NT2/D1 (cell line): ENCODE data around the gene PRKG2.

Source experiments
- DNase-seq: peaks from one replicate; pipeline ENCODE4 v3.0.0-alpha.2; 2011; ENCODE audit warnings: low read depth, low spot score
- H3K27me3 ChIP-seq: 2 replicates; pipeline ENCODE4 v1.6.0; 2011; ENCODE audit warnings: mild to moderate bottlenecking; ENCODE audit not compliant: insufficient read length, insufficient read depth
- H3K36me3 ChIP-seq: 2 replicates; pipeline ENCODE4 v1.6.1; 2011; ENCODE audit warnings: mild to moderate bottlenecking, low read length, mixed read lengths; ENCODE audit not compliant: insufficient read depth, insufficient read length
- H3K4me1 ChIP-seq: 2 replicates; pipeline ENCODE4 v1.5.1; 2011; ENCODE audit not compliant: insufficient read depth, insufficient read length
- H3K4me3 ChIP-seq: 2 replicates; pipeline ENCODE4 v1.5.1; 2011; ENCODE audit warnings: low read depth; ENCODE audit not compliant: insufficient read length
- H3K9ac ChIP-seq: 2 replicates; pipeline ENCODE4 v1.6.0; 2011; ENCODE audit warnings: low read depth; ENCODE audit not compliant: insufficient read length
- H3K9me3 ChIP-seq: 2 replicates; pipeline ENCODE4 v1.5.1; 2011; ENCODE audit warnings: mild to moderate bottlenecking, low read length; ENCODE audit not compliant: insufficient read depth
- SUZ12 ChIP-seq: IDR thresholded peaks from 2 replicates; pipeline ENCODE4 v1.6.1; 2011; ENCODE audit not compliant: insufficient read length, insufficient read depth; ENCODE audit errors: extremely low read depth
- YY1 ChIP-seq: IDR thresholded peaks from 2 replicates; pipeline ENCODE4 v1.6.1; 2011; ENCODE audit not compliant: insufficient read length, insufficient read depth
- ZNF274 ChIP-seq: IDR thresholded peaks from 2 replicates; pipeline ENCODE4 v1.6.1; 2011; ENCODE audit warnings: mild to moderate bottlenecking, low read depth, low read length

Gene PRKG2

GRCh38 chr4:81199831-81200230, 15.2 kb downstream of the PRKG2 start:
- TF ChIP-seq ZNF274 (no peak), SUZ12 (no peak), YY1 (no peak)
- Histone ChIP-seq H3K9me3 (no peaks in the 10 kb centered on the region), H3K4me3 (no peak overlapping the region), H3K27me3 (no peaks in the 10 kb centered on the region), H3K4me1 (no peaks in the 10 kb centered on the region), H3K9ac (no peak overlapping the region), H3K36me3 (no peaks in the 10 kb centered on the region)
- no peak for DNase-seq

DNA sequence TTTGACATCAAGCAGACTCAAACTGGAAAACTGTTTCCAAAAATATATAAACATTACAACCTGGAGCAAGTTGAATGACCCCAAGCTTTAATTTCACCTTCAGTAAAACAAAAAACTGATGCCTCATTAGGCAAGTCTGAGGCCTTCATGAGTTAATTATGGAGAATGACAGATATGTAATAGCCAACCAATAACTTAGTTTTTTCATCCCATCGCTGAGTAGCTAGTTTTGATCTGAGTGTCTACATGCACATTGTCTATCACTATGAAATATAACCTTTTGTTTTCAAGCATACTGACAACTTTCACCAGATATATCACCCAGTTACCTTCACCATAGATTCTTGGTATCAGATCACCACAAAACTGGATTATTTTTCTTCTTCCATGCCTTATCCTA, 16.4 kb downstream of the PRKG2 start:
- H3K4me1 ChIP-seq, result no peaks in the 10 kb centered on the region
- no peaks in the 10 kb centered on the region for H3K27me3 ChIP-seq
- no peaks in the 10 kb centered on the region for H3K9me3 ChIP-seq
- no peaks in the 10 kb centered on the region for H3K36me3 ChIP-seq
- H3K9ac ChIP-seq, result no peak overlapping the region
- TF ChIP-seq YY1 (no peak), ZNF274 (no peak), SUZ12 (no peak)
- DNase-seq, result no peak
- H3K4me3 ChIP-seq, result no peak overlapping the region

DNA sequence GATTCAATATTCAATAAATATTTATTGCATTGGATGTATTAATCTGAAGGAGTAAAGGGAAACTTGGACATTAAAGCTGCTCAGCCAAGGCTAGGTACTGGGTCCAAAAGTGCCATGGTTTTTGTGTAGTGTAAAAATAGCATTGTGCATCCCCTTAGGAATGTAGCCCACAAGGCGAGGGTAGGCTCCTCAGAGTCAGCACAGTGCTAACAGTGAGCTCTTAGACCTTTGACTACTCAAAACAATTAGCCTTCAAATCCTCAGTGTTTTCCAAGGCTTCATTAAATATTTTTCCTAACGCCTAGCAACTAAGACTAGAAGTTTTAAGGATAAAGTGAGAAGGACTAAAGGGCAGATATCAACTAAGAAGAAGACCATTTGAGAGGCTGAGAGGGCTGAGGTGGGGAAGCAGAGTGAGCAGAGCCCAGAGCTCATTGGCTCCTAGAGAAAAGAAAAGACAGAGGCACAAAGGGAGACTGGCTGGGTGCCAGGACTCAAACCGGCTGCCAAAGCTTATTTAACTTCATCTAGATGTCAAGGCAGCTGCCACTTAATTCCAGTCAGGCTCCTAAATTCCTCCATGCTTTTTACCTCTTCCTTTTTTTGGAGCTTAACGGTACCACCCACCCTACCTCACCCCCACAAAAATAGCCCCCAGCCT, 17.0 kb downstream of the PRKG2 start:
- H3K9me3 ChIP-seq, result no peaks in the 10 kb centered on the region
- no peaks in the 10 kb centered on the region for H3K27me3 ChIP-seq
- no peaks in the 10 kb centered on the region for H3K4me1 ChIP-seq
- DNase-seq, result no peak
- TF ChIP-seq SUZ12, result no peak
- TF ChIP-seq ZNF274, result no peak
- TF ChIP-seq YY1, result no peak
- H3K36me3 ChIP-seq, result no peaks in the 10 kb centered on the region
- no peak overlapping the region for H3K9ac ChIP-seq
- no peak overlapping the region for H3K4me3 ChIP-seq

GRCh38 chr4:81196126-81196650, 18.8 kb downstream of the PRKG2 start:
- Histone ChIP-seq H3K4me3 (no peak overlapping the region), H3K27me3 (no peaks in the 10 kb centered on the region), H3K4me1 (no peaks in the 10 kb centered on the region), H3K9me3 (no peaks in the 10 kb centered on the region), H3K36me3 (no peaks in the 10 kb centered on the region), H3K9ac (no peak overlapping the region)
- TF ChIP-seq YY1 (no peak), ZNF274 (no peak), SUZ12 (no peak)
- no peak for DNase-seq

DNA sequence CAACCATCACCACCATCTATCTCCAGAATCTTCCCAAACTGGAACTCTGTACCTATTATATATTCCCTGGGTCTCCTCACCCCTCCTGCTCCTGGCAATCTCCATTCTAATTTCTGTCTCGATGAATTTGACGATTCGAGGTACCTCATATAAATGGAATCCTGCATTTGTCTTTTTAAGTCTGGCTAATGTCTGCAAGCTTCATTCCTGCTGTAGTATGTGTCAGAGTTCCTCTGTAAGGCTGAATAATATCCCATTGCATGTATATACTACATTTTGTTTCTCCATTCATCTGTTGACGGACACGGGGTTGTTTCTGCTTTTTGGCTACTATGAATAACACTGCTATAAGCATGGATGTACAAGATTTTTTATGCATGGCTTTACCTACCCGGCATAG, 19.5 kb downstream of the PRKG2 start:
- no peaks in the 10 kb centered on the region for H3K9me3 ChIP-seq
- no peak for TF ChIP-seq SUZ12
- no peak for TF ChIP-seq YY1
- TF ChIP-seq ZNF274, result no peak
- H3K4me1 ChIP-seq, result no peaks in the 10 kb centered on the region
- H3K27me3 ChIP-seq, result no peaks in the 10 kb centered on the region
- H3K36me3 ChIP-seq, result no peaks in the 10 kb centered on the region
- H3K9ac ChIP-seq, result no peak overlapping the region
- H3K4me3 ChIP-seq, result no peak overlapping the region
- no peak for DNase-seq

GRCh38 chr4:81194286-81194685, 20.7 kb downstream of the PRKG2 start:
- Histone ChIP-seq H3K9me3 (no peaks in the 10 kb centered on the region), H3K4me1 (no peaks in the 10 kb centered on the region), H3K4me3 (no peak overlapping the region), H3K36me3 (no peaks in the 10 kb centered on the region), H3K27me3 (no peaks in the 10 kb centered on the region), H3K9ac (no peak overlapping the region)
- TF ChIP-seq ZNF274 (no peak), YY1 (no peak), SUZ12 (no peak)
- DNase-seq, result no peak

GRCh38 chr4:81180916-81181315, 34.1 kb downstream of the PRKG2 start:
- TF ChIP-seq YY1, result no peak
- no peak for TF ChIP-seq SUZ12
- TF ChIP-seq ZNF274, result no peak
- Histone ChIP-seq H3K27me3 (no peaks in the 10 kb centered on the region), H3K4me1 (no peaks in the 10 kb centered on the region), H3K4me3 (no peak overlapping the region), H3K9me3 (no peaks in the 10 kb centered on the region), H3K9ac (no peak overlapping the region), H3K36me3 (no peaks in the 10 kb centered on the region)
- no peak for DNase-seq

DNA sequence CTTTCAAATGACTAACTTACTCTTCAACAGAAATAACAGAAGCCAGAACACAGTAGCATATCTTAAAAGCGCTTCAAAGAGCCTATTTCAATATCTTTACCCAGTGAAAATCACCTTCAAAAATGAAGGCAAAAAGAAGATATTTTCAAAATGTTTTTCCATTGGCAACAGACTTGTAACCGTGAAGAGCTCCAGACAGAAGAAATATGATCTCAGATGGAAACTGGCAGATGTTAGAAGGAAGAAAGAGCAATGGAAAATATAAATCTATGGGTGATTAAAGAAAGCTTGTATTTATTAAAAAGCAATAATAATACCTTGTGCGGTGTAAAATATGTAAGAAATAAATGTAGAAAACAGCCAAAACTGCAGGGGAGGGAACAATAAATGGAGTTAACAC, 35.7 kb downstream of the PRKG2 start:
- Histone ChIP-seq H3K9me3 (no peaks in the 10 kb centered on the region), H3K27me3 (no peaks in the 10 kb centered on the region), H3K4me3 (no peak overlapping the region), H3K36me3 (no peaks in the 10 kb centered on the region), H3K9ac (no peak overlapping the region), H3K4me1 (no peaks in the 10 kb centered on the region)
- TF ChIP-seq ZNF274, result no peak
- no peak for TF ChIP-seq SUZ12
- no peak for TF ChIP-seq YY1
- DNase-seq, result no peak
